Lung (tissue), 12 donors: Measurements from ENCODE around the gene CLSTN2. TPM values are rescaled to one million over a fixed set of nuclear protein-coding genes. Genes with fewer than 3 reads are reported as not detected.

Experiments
- ATAC-seq: fragments of 200-7000 bp; cut with Tn5 transposase; one replicate; pipeline ENCODE4 v1.9.1; 2020; ENCODE audit warnings: moderate number of reproducible peaks; ENCODE audit not compliant: insufficient read depth, low FRiP score
- DNase-seq, 3 donors: peaks; one replicate each; pipeline ENCODE4 v3.0.0-alpha.2; 2013 to 2017
- H3K27ac ChIP-seq, 2 donors: one replicate each; pipeline ENCODE4 v1.5.1; 2013; ENCODE audit warnings: mild to moderate bottlenecking in 2 of 2, moderate library complexity in 2 of 2, control low read depth in 1 of 2, inconsistent platforms in 1 of 2, low read depth in 1 of 2, low read length in 1 of 2
- H3K27me3 ChIP-seq, 3 donors: one replicate each; pipeline ENCODE4 v1.5.1; 2013; ENCODE audit warnings: low read length in 2 of 3; ENCODE audit not compliant: control insufficient read depth in 3 of 3, insufficient read depth in 3 of 3
- H3K36me3 ChIP-seq, 4 donors: one replicate each; pipeline ENCODE4 v1.5.1; 2013; ENCODE audit warnings: low read length in 4 of 4, mild to moderate bottlenecking in 1 of 4, moderate library complexity in 1 of 4; ENCODE audit not compliant: control insufficient read depth in 4 of 4, insufficient read depth in 4 of 4
- H3K4me1 ChIP-seq, 5 donors: one replicate each; pipeline ENCODE4 v1.5.1; 2013; ENCODE audit warnings: low read length in 5 of 5, mild to moderate bottlenecking in 2 of 5, moderate library complexity in 1 of 5; ENCODE audit not compliant: control insufficient read depth in 5 of 5, insufficient read depth in 5 of 5
- H3K4me3 ChIP-seq: one replicate; pipeline ENCODE4 v1.5.1; 2013; ENCODE audit warnings: mild to moderate bottlenecking, control low read depth, moderate library complexity
- H3K9ac ChIP-seq, 2 donors: one replicate each; pipeline ENCODE4 v1.5.1; 2013; ENCODE audit warnings: low read length in 2 of 2, control low read depth in 1 of 2; ENCODE audit not compliant: insufficient read depth in 1 of 2
- H3K9me3 ChIP-seq, 4 donors: one replicate each; pipeline ENCODE4 v1.5.1; 2013; ENCODE audit warnings: low read length in 3 of 4, mild to moderate bottlenecking in 1 of 4, moderate library complexity in 1 of 4; ENCODE audit not compliant: control insufficient read depth in 4 of 4, insufficient read depth in 3 of 4
- CTCF ChIP-seq: IDR thresholded peaks from 2 replicates; pipeline ENCODE4 v1.5.1; 2012; ENCODE audit warnings: mild to moderate bottlenecking; ENCODE audit errors: control extremely low read depth, extremely low read depth
- WGBS, 2 donors: extraction: QIAGEN DNeasy Blood & Tissue Kit; methylation state at CpG; one replicate each; pipeline ENCODE4 v1.1.7; 2013; 5-methylcytosine and 5-hydroxymethylcytosine counted together
- polyA plus RNA-seq, 2 donors: library from polyadenylated mRNA; stranded (reverse); fragments of 200-250 nt; gene quantifications; one replicate each; pipeline ENCODE4 v1.2.1, GENCODE V29; 2013
- total RNA-seq, 2 donors: library from RNA; depleted of rRNA in 1 of 2; stranded (reverse); fragments of >200 nt in 1 of 2; gene quantifications; one replicate each; pipeline ENCODE4 v1.2.1, GENCODE V29; 2014 to 2021
- donor health status: control.
- donor health status: control.
- donor health status: Bipolar disorder and iron deficiency.
- donor health status: healthy.
- donor health status: DM: yes; HTN: yes; CAD: no.

The CLSTN2 gene
- total and polyA plus RNA-seq, 4 donors, result 0.07 to 2.4 (median 1.3) TPM

DNA sequence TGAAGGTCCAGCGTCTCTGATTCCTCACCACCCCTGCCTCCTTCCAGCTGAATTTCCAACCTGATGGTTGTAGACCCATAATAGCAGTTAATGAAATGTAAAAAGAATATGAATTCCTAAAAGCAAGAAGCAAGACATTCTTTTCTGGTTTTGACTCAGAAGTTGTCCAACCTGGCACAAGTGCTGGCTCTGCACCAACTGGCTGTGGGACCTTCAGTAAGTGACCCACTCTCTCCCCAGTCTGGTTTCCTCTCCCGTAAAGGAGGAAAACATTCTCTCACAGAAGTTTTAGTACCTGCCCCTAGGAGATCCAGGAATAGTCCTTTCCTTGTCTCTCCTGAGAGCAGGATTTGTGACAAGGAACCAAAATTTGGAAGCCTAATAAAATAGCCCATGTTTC is 506.0 kb downstream of the CLSTN2 start:
- no peak for ATAC-seq
- Histone ChIP-seq H3K27me3 (no peaks in the 10 kb centered on the region), H3K9me3 (no peaks in the 10 kb centered on the region), H3K36me3 (no peaks in the 10 kb centered on the region), H3K9ac (no peak overlapping the region), H3K4me3 (no peak overlapping the region), H3K27ac (no peak overlapping the region), H3K4me1 (peaks cover 0 to 5% (median 0%) of the 10 kb centered on the region in 5 donors)
- no peak for DNase-seq
- 76 to 89% methylated on average over 2 of the region's 2 CpGs for whole genome bisulfite sequencing, 2 donors
- TF ChIP-seq CTCF, result no peak

GRCh38 chr3:140442621-140443020 is 507.6 kb downstream of the CLSTN2 start:
- ATAC-seq, result no peak
- no peak overlapping the region for H3K27ac ChIP-seq
- TF ChIP-seq CTCF, result no peak
- H3K4me3 ChIP-seq, result no peak overlapping the region
- DNase-seq, result no peak
- no peaks in the 10 kb centered on the region for H3K9me3 ChIP-seq
- 86 to 90% methylated on average over 2 of the region's 2 CpGs for WGBS, 2 donors
- H3K9ac ChIP-seq, result no peak overlapping the region
- H3K36me3 ChIP-seq, result no peaks in the 10 kb centered on the region
- H3K27me3 ChIP-seq, result no peaks in the 10 kb centered on the region
- H3K4me1 ChIP-seq, result peaks cover 0 to 5% (median 0%) of the 10 kb centered on the region in 5 donors

DNA sequence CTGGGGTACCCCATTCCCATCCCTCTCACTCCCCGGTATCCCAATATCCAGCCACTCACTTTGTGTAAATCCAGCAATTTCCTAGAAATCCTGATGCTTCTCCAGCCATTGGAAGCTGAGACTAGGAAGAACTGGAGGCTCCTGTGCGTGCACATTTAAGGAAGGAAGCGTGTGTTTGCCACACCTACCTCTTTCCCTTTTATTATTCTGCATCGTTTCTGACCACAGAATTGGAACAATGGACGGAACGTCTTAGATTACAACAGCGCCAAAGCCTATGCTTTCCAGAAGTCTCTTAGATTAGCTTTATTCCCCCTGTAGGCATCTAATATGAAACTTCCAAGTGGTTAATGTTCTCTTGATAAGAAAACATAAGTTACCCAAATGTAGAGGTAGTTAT is 508.1 kb downstream of the CLSTN2 start:
- Histone ChIP-seq H3K27ac (no peak overlapping the region), H3K27me3 (no peaks in the 10 kb centered on the region), H3K9ac (no peak overlapping the region), H3K4me1 (peaks cover 0 to 5% (median 0%) of the 10 kb centered on the region in 5 donors), H3K4me3 (no peak overlapping the region), H3K36me3 (no peaks in the 10 kb centered on the region), H3K9me3 (no peaks in the 10 kb centered on the region)
- ATAC-seq, result no peak
- DNase-seq, result no peak
- no peak for TF ChIP-seq CTCF
- 30 to 40% methylated on average over 7 of the region's 7 CpGs for WGBS, 2 donors

GRCh38 chr3:140443806-140444205 is 508.8 kb downstream of the CLSTN2 start:
- no peak for TF ChIP-seq CTCF
- peak in 2 of 3 donors; percentile 56 to 86 for DNase-seq
- Histone ChIP-seq H3K27me3 (no peaks in the 10 kb centered on the region), H3K36me3 (no peaks in the 10 kb centered on the region), H3K4me1 (peaks cover 0 to 5% (median 0%) of the 10 kb centered on the region in 5 donors), H3K4me3 (no peak overlapping the region), H3K27ac (no peak overlapping the region), H3K9ac (no peak overlapping the region), H3K9me3 (no peaks in the 10 kb centered on the region)
- no peak for ATAC-seq
- 62 to 75% methylated on average over 3 of the region's 3 CpGs for WGBS, 2 donors
